ENCODE measurements around the gene CCDC24. TPM values are rescaled to one million over a fixed set of nuclear protein-coding genes. Genes with fewer than 3 reads are reported as not detected.

The CCDC24 gene
- total RNA-seq, 1 experiment from 2014 or later: 11.8 TPM

DNA sequence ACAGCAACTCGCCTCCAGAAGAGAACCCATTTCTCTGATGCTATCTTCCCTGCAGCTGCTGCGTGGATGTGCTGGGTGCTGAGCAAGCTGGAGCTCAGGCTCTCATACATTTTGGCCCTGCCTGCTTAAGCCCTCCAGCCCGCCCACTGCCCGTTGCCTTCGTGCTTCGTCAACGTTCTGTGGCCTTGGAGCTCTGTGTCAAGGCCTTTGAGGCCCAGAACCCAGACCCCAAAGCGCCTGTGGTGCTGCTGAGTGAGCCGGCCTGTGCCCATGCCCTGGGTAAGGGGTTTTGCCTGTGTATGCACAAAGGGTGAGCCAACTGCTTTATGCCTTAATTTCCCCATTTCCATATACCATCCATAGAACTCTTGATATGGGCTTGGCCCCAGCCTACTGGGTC lies 20.5 kb upstream of the CCDC24 start:
- no peak for DNase-seq
- H4K8ac ChIP-seq (replicated peaks; ENCODE audit: insufficient read length, low read depth, low read length): no peak overlapping the region
- no CpG with 5 or more reads among the region's 9 CpGs for WGBS (ENCODE audit: extremely low coverage, insufficient read length, low lambda C conversion rate)
- TF ChIP-seq, protein P1, sequence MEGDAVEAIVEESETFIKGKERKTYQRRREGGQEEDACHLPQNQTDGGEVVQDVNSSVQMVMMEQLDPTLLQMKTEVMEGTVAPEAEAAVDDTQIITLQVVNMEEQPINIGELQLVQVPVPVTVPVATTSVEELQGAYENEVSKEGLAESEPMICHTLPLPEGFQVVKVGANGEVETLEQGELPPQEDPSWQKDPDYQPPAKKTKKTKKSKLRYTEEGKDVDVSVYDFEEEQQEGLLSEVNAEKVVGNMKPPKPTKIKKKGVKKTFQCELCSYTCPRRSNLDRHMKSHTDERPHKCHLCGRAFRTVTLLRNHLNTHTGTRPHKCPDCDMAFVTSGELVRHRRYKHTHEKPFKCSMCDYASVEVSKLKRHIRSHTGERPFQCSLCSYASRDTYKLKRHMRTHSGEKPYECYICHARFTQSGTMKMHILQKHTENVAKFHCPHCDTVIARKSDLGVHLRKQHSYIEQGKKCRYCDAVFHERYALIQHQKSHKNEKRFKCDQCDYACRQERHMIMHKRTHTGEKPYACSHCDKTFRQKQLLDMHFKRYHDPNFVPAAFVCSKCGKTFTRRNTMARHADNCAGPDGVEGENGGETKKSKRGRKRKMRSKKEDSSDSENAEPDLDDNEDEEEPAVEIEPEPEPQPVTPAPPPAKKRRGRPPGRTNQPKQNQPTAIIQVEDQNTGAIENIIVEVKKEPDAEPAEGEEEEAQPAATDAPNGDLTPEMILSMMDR (conservative IDR thresholded peaks at IDR 0.05): no peak
- H3K9ac ChIP-seq (ENCODE audit: extremely low read depth, insufficient read length, low read length): no peak overlapping the region
- H3K79me1 ChIP-seq (ENCODE audit: insufficient read depth, low read depth, low read length, poor library complexity, severe bottlenecking): peaks cover 8% of the 10 kb centered on the region
- no peaks in the 10 kb centered on the region for H3K9me3 Mint-ChIP-seq
- H3K14ac ChIP-seq (ENCODE audit: insufficient read depth, low read length): no peak overlapping the region
- no peak overlapping the region for H3K18ac ChIP-seq (ENCODE audit: insufficient read length, low read depth, low read length)
- H3K27me3 Mint-ChIP-seq (ENCODE audit: low read depth): peaks cover 1% of the 10 kb centered on the region
- H3K27ac ChIP-seq (ENCODE audit: insufficient read length, low read depth, low read length): no peak overlapping the region
- H3K23me2 ChIP-seq (ENCODE audit: insufficient read length, low read depth, low read length, poor library complexity, severe bottlenecking): peaks cover 18% of the 10 kb centered on the region
- no peaks in the 10 kb centered on the region for H3K27me3 ChIP-seq (ENCODE audit: insufficient read depth, low read length)
- H3K4me1 ChIP-seq (ENCODE audit: insufficient read depth, low read length): peaks cover 3% of the 10 kb centered on the region; the same call in 1 of the 2 replicates
- no peak overlapping the region for H4K91ac ChIP-seq (ENCODE audit: insufficient read length, low read depth, low read length)
- no peak overlapping the region for H3K27ac Mint-ChIP-seq
- H3K56ac ChIP-seq (ENCODE audit: insufficient read length, low read depth, low read length): no peak overlapping the region
- no peak overlapping the region for H2BK12ac ChIP-seq (ENCODE audit: insufficient read length, low read depth, low read length)
- no peak overlapping the region for H2AFZ ChIP-seq (ENCODE audit: low read length)
- no peak overlapping the region for H2AK5ac ChIP-seq (ENCODE audit: insufficient read length, low read length)
- no peak overlapping the region for H4K5ac ChIP-seq (ENCODE audit: insufficient read length, low read depth, low read length)
- no peak overlapping the region for H2BK5ac ChIP-seq (ENCODE audit: insufficient read length, low read length)
- H3K4me2 ChIP-seq (ENCODE audit: insufficient read depth, insufficient read length, low read length): peak overlapping the region; percentile 81
- no peak overlapping the region for H3K4ac ChIP-seq (ENCODE audit: low read depth, low read length)
- no peak overlapping the region for H2BK15ac ChIP-seq (ENCODE audit: low read depth, low read length)
- H3K4me3 Mint-ChIP-seq: peak overlapping the region; percentile 98 to 100
- H3K23ac ChIP-seq (ENCODE audit: insufficient read length, low read depth, low read length): no peak overlapping the region
- H2BK20ac ChIP-seq (ENCODE audit: low read depth, low read length, poor library complexity, severe bottlenecking): no peak overlapping the region
- no peaks in the 10 kb centered on the region for H3K9me3 ChIP-seq (ENCODE audit: control insufficient read depth, low read depth, low read length)
- H3K4me1 Mint-ChIP-seq: peaks cover 21 to 23% of the 10 kb centered on the region in 2 experiments
- H3K36me3 Mint-ChIP-seq (ENCODE audit: insufficient read depth in 1 of 3, low read depth in 3 of 3): peaks cover 10 to 31% (median 14%) of the 10 kb centered on the region in 3 experiments; a peak in 6 of 7 replicates
- H2BK120ac ChIP-seq (ENCODE audit: low read depth, low read length, poor library complexity, severe bottlenecking): no peak overlapping the region
- no peaks in the 10 kb centered on the region for H4K20me1 ChIP-seq (ENCODE audit: control insufficient read depth, insufficient read depth, insufficient read length)
- H3K79me2 ChIP-seq (ENCODE audit: insufficient read depth, low read length): peaks cover 2% of the 10 kb centered on the region; the same call in 1 of the 2 replicates
- H3T11ph ChIP-seq (ENCODE audit: low read length): no peak overlapping the region

Measured in H9 (cell line).